CD4-positive, alpha-beta T cell (primary cell): ENCODE measurements around the gene ZNF8. TPM values are rescaled to one million over a fixed set of nuclear protein-coding genes. Genes with fewer than 3 reads are reported as not detected.

Experiments used
- ATAC-seq: fragments of 200-7000 bp; cut with Tn5 transposase; one replicate; pipeline ENCODE4 v1.10.0; 2022; ENCODE audit warnings: mild to moderate bottlenecking; ENCODE audit not compliant: poor library complexity
- CTCF ChIA-PET: fragments of 350-600 bp; sonication (Branson Sonifier 250); formaldehyde crosslinking; loops from one replicate; lab custom pipeline; 2021; ENCODE audit warnings: antibody characterized with exemption, inconsistent platforms; lab: Charles Lee
- POLR2A ChIA-PET: fragments of 350-600 bp; sonication (Branson Sonifier 250); formaldehyde crosslinking; loops from one replicate; lab custom pipeline; 2021; ENCODE audit warnings: antibody characterized with exemption, inconsistent platforms; lab: Charles Lee
- DNase-seq, 14 experiments: peaks; one replicate each; pipeline ENCODE4 v3.0.0-alpha.2; 2013 to 2020; ENCODE audit warnings: mixed read lengths in 2 of 14
- H3K27ac ChIP-seq, 2 donors: one replicate each; pipeline versions ENCODE4 v1.5.1 to v1.7.0; 2013; ENCODE audit warnings: low read length in 2 of 2, low read depth in 1 of 2, mild to moderate bottlenecking in 1 of 2
- H3K27me3 ChIP-seq, 2 experiments: 1 replicate in 1 of 2; 2 replicates in 1 of 2; pipeline versions ENCODE4 v1.6.1 to v1.7.0; 2013; ENCODE audit warnings: low read length in 2 of 2, control low read depth in 1 of 2, mild to moderate bottlenecking in 1 of 2, moderate library complexity in 1 of 2; ENCODE audit not compliant: insufficient read depth in 2 of 2, control insufficient read depth in 1 of 2
- H3K36me3 ChIP-seq: one replicate; pipeline ENCODE4 v1.6.1; 2013; ENCODE audit warnings: low read length, control low read depth; ENCODE audit not compliant: insufficient read depth
- H3K4me1 ChIP-seq: one replicate; pipeline ENCODE4 v1.6.1; 2013; ENCODE audit warnings: low read length, control low read depth; ENCODE audit not compliant: insufficient read depth
- H3K4me3 ChIP-seq: one replicate; pipeline ENCODE4 v1.5.1; 2013; ENCODE audit warnings: mild to moderate bottlenecking, low read length, moderate library complexity
- H3K9me3 ChIP-seq, 2 experiments: 1 replicate in 1 of 2; 2 replicates in 1 of 2; pipeline versions ENCODE4 v1.6.1 to v1.7.0; 2013; ENCODE audit warnings: low read length in 2 of 2, mild to moderate bottlenecking in 2 of 2, control low read depth in 1 of 2, moderate library complexity in 1 of 2; ENCODE audit not compliant: control insufficient read depth in 1 of 2, insufficient read depth in 1 of 2
- H3K27ac Mint-ChIP-seq: one replicate; pipeline ENCODE4 v1.8.0; 2020; ENCODE audit warnings: mixed read lengths
- H3K27me3 Mint-ChIP-seq: one replicate; pipeline ENCODE4 v1.8.0; 2021; ENCODE audit warnings: mixed read lengths
- H3K36me3 Mint-ChIP-seq: one replicate; pipeline ENCODE4 v1.8.0; 2021; ENCODE audit warnings: low read depth, mixed read lengths
- H3K4me1 Mint-ChIP-seq: one replicate; pipeline ENCODE4 v1.8.0; 2021; ENCODE audit warnings: low read depth, mixed read lengths
- H3K4me3 Mint-ChIP-seq: one replicate; pipeline ENCODE4 v1.8.0; 2020; ENCODE audit warnings: mild to moderate bottlenecking, mixed read lengths
- H3K9me3 Mint-ChIP-seq: one replicate; pipeline ENCODE4 v1.8.0; 2020; ENCODE audit warnings: mixed read lengths
- intact Hi-C, 2 experiments: fragments of 100-400 bp; cut with DNase I in 1 of 2; cut with micrococcal nuclease in 1 of 2; formaldehyde crosslinking; loops; one replicate each; pipeline versions ENCODE4 v1.15.1 to v1.9.0; 2023 to 2025; cut with DNase I, micrococcal nuclease
- total RNA-seq, 174 experiments: library from RNA in 2 of 174; stranded (reverse) in 2 of 174; gene quantifications; one replicate each; pipeline ENCODE4 v1.2.3 and lab custom pipeline; 2021 to 2026
- TF ChIP-seq, protein P1 (sequence below): fragments of 200-600 bp; IDR thresholded peaks from one replicate; pipeline ENCODE4 v1.8.0; 2022; ENCODE audit warnings: antibody characterized with exemption, mild to moderate bottlenecking

The ZNF8 gene
- total RNA-seq, 2 experiments from 2014 or later: 9.5 to 9.6 TPM

DNA sequence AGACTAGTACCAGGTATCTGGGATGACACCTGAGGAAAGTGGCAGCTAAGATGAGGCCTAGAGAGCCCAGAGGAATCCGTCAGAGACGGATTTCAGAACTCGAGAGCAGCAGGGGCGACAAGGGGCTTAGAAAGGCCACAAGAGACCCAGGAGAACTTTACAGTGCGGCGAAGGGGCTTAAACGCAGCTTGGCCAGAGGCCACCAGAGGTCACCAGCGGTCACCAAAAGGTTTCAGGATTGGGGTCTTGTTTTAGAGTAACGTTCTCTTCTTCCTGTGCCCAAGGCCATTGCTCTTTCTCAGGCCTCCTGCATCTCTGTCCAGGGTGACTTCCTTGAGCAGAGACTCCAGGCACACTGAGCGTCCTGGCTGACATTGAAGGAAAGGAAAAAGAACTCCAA lies 50.2 kb downstream of the ZNF8 start:
- TF ChIP-seq, protein P1, sequence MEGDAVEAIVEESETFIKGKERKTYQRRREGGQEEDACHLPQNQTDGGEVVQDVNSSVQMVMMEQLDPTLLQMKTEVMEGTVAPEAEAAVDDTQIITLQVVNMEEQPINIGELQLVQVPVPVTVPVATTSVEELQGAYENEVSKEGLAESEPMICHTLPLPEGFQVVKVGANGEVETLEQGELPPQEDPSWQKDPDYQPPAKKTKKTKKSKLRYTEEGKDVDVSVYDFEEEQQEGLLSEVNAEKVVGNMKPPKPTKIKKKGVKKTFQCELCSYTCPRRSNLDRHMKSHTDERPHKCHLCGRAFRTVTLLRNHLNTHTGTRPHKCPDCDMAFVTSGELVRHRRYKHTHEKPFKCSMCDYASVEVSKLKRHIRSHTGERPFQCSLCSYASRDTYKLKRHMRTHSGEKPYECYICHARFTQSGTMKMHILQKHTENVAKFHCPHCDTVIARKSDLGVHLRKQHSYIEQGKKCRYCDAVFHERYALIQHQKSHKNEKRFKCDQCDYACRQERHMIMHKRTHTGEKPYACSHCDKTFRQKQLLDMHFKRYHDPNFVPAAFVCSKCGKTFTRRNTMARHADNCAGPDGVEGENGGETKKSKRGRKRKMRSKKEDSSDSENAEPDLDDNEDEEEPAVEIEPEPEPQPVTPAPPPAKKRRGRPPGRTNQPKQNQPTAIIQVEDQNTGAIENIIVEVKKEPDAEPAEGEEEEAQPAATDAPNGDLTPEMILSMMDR: no peak
- ChIA-PET POLR2A (no interaction called here), CTCF (interaction anchor here (0.8 kb wide), 1 partner anchor 185 kb away, joined by 3 read pairs; no protein-coding TSS in a partner anchor)
- intact Hi-C loops: loop anchor here in 1 of 2 experiments (5.0 to 10.0 kb wide), 3 partner anchors 148 to 514 kb away; partner anchors contain the start of genes ZBTB45, ZNF446 and ZNF552
- Mint-ChIP-seq H3K4me1 (peaks cover 4% of the 10 kb centered on the region), H3K27ac (no peak overlapping the region), H3K27me3 (no peaks in the 10 kb centered on the region), H3K9me3 (no peaks in the 10 kb centered on the region), H3K4me3 (no peak overlapping the region), H3K36me3 (peaks cover under 1% of the 10 kb centered on the region)
- DNase-seq (peak in 1 of 14 experiments; percentile 37), ATAC-seq (no peak)
- Histone ChIP-seq H3K4me3 (no peak overlapping the region), H3K4me1 (peaks cover 22% of the 10 kb centered on the region), H3K27ac (no peak overlapping the region), H3K9me3 (no peaks in the 10 kb centered on the region), H3K36me3 (no peaks in the 10 kb centered on the region), H3K27me3 (no peaks in the 10 kb centered on the region)

DNA sequence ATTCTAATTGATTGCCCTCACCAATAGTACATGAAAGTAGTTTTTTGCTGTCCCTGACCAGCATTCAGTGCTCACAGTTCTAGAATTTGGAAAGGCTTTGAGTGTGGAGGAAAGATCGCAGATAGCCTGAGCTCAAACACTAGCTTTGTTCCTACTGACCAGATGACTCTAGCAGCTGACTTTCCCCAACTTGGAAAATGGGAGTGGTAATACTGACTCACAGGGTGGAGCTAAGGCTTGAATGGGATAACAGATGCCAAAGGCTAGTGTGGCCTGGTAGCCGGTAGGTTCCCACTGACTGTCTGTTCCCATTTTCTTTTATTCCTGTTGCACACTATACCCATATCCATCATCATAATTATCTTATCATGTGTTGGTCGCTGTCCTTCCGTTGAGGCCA lies 51.7 kb downstream of the ZNF8 start:
- H3K4me3 ChIP-seq: no peak overlapping the region
- intact Hi-C loops: no loop called here
- DNase-seq (no peak), ATAC-seq (no peak)
- no peaks in the 10 kb centered on the region for H3K27me3 ChIP-seq
- TF ChIP-seq, protein P1: no peak
- peaks cover 8% of the 10 kb centered on the region for H3K36me3 ChIP-seq
- no peak overlapping the region for H3K27ac Mint-ChIP-seq
- no peak overlapping the region for H3K27ac ChIP-seq
- no peaks in the 10 kb centered on the region for H3K9me3 ChIP-seq
- peaks cover 4% of the 10 kb centered on the region for H3K4me1 Mint-ChIP-seq
- ChIA-PET POLR2A (interaction anchor here (0.8 kb wide), 1 partner anchor 189 kb away, joined by 3 read pairs; the partner anchor contains the start of gene ZBTB45), CTCF (interaction anchor here (0.5 kb wide), 1 partner anchor 336 kb away, joined by 3 read pairs; no protein-coding TSS in a partner anchor)
- peak overlapping the region; percentile 30 for H3K4me3 Mint-ChIP-seq
- H3K36me3 Mint-ChIP-seq: peaks cover 14% of the 10 kb centered on the region
- H3K27me3 Mint-ChIP-seq: no peaks in the 10 kb centered on the region
- H3K9me3 Mint-ChIP-seq: no peaks in the 10 kb centered on the region
- H3K4me1 ChIP-seq: peaks cover 22% of the 10 kb centered on the region

DNA sequence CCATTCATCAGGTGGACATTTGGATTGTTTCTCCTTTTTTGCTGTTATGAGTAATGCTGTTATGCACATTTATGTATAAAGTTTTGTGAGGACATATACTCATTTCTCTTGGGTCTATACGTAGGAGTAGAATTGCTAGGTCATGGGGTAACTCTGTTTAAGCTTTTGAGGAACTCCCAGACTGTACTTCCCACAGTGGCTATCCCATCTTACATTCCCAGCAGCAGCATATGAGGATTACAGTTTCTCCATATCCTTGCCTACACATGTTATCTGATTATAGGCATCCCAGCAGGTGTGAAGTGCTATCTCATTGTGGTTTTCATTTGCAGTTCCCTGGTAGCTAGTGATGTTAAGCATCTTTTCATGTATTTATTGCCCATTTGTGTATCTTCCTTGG lies 53.9 kb downstream of the ZNF8 start:
- H3K4me1 Mint-ChIP-seq: peaks cover 4% of the 10 kb centered on the region
- H3K4me3 Mint-ChIP-seq: no peak overlapping the region
- TF ChIP-seq, protein P1: no peak
- no peaks in the 10 kb centered on the region for H3K9me3 ChIP-seq
- CTCF ChIA-PET: no interaction called here
- no peak overlapping the region for H3K27ac ChIP-seq
- H3K36me3 Mint-ChIP-seq: peaks cover 23% of the 10 kb centered on the region
- no peaks in the 10 kb centered on the region for H3K27me3 ChIP-seq
- peaks cover 4% of the 10 kb centered on the region for H3K4me1 ChIP-seq
- H3K9me3 Mint-ChIP-seq: no peaks in the 10 kb centered on the region
- H3K27me3 Mint-ChIP-seq: no peaks in the 10 kb centered on the region
- H3K4me3 ChIP-seq: no peak overlapping the region
- peaks cover 17% of the 10 kb centered on the region for H3K36me3 ChIP-seq
- ATAC-seq (no peak), DNase-seq (no peak)
- POLR2A ChIA-PET: no interaction called here
- no peak overlapping the region for H3K27ac Mint-ChIP-seq
- intact Hi-C loops: no loop called here
